ENCODE measurements around the gene COPS2. TPM values are rescaled to one million over a fixed set of nuclear protein-coding genes. Genes with fewer than 3 reads are reported as not detected.

Gene COPS2
- total RNA-seq, 1 experiment from 2014 or later = 83.8 TPM

DNA sequence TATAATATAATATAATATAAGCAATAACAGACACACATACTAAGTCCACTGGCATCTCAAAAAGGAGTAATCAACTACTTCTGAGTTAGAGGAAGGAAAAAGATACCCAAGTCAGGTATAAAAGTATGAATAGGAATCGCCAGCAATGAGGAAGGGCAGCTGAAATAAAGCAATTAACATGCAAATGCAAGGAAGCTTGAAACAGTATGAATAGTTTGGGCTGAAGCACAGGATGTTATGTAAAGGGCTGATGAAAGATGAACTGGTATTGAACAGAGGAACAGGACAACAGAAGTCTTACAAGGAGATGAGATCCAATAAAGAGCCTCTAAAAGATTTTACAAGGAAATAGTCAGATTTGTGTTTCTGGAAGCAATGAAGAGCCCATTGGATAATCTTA lies 7.1 kb downstream of the COPS2 start:
- TF ChIP-seq, protein P1, sequence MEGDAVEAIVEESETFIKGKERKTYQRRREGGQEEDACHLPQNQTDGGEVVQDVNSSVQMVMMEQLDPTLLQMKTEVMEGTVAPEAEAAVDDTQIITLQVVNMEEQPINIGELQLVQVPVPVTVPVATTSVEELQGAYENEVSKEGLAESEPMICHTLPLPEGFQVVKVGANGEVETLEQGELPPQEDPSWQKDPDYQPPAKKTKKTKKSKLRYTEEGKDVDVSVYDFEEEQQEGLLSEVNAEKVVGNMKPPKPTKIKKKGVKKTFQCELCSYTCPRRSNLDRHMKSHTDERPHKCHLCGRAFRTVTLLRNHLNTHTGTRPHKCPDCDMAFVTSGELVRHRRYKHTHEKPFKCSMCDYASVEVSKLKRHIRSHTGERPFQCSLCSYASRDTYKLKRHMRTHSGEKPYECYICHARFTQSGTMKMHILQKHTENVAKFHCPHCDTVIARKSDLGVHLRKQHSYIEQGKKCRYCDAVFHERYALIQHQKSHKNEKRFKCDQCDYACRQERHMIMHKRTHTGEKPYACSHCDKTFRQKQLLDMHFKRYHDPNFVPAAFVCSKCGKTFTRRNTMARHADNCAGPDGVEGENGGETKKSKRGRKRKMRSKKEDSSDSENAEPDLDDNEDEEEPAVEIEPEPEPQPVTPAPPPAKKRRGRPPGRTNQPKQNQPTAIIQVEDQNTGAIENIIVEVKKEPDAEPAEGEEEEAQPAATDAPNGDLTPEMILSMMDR (IDR thresholded peaks at IDR 0.05; ENCODE audit: insufficient read depth in 1 of 2, low read depth in 1 of 2, low read length in 1 of 2, severe bottlenecking in 1 of 2, unreplicated experiment in 1 of 2) = no peak
- ChIA-PET CTCF (no interaction called here), POLR2A (no interaction called here)
- Histone ChIP-seq H3K4me3 (ENCODE audit: low read depth, low read length) (no peak overlapping the region), H3K36me3 (ENCODE audit: control insufficient read depth, insufficient read depth, low read length) (no peaks in the 10 kb centered on the region), H3K4me1 (no peaks in the 10 kb centered on the region), H3K9me3 (no peaks in the 10 kb centered on the region), H3K27me3 (replicated peaks; ENCODE audit: control insufficient read depth, insufficient read depth, low read length) (no peaks in the 10 kb centered on the region)
- no peaks in the 10 kb centered on the region for H3K27me3 Mint-ChIP-seq (ENCODE audit: insufficient read depth, unreplicated experiment)
- intact Hi-C loops (cut with micrococcal nuclease; ENCODE audit: unreplicated experiment) = loop anchor here (10.0 kb wide), 1 partner anchor 997 kb away; no protein-coding TSS in a partner anchor
- BruUV-seq (replicated peaks) = no TSS peak
- H3K4me1 Mint-ChIP-seq (ENCODE audit: low read depth, unreplicated experiment) = peaks cover 8% of the 10 kb centered on the region
- no peaks in the 10 kb centered on the region for H3K9me3 Mint-ChIP-seq (ENCODE audit: unreplicated experiment)
- no peak for DNase-seq
- H3K4me3 Mint-ChIP-seq (ENCODE audit: unreplicated experiment) = no peak overlapping the region
- H3K27ac Mint-ChIP-seq (ENCODE audit: unreplicated experiment) = no peak overlapping the region
- peaks cover 14% of the 10 kb centered on the region for H3K36me3 Mint-ChIP-seq (ENCODE audit: insufficient read depth, unreplicated experiment)

DNA sequence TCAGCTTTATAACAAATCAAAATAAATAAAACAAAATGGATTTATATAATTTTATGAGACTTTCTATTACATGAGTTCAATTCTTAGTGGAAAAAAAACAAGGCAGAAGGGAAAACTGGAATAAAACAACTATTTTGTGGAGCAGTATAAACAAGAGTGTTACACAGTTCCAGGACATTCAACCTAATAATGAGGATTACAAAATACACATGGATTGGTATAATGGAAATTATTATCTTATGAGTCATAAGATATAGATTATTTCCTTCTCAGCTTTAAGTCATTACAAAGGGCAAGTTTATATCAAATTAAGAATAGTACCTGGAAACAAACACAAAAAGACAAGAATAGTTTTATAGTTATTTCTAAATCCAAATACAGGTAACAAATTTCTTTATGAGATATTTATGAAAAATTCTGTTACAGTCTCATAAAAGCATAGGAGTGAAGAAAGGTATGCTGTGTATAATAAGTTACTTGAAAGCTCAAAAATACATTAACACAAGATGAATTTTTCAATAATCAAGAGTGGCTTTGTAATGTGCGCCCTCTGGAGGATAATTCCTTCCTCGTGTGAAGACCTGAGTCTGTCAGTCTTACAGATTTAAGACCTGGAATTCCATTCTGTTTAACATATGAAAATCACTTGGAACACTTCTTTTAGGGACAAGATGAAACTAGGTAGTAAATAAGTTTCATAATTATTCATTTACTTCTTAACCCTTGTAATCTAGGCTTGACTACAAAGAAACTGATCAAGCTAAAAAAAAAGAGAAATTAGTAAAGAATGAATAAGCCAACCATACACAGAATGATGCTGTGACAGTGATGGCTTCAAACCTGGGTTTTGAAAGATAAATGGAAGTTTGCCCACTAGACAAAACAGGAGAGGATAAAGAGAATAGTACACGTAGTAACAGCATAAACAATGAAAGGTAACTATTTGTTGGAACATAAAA lies 9.5 kb downstream of the COPS2 start:
- Histone ChIP-seq H3K4me3 (ENCODE audit: low read depth, low read length) (no peak overlapping the region), H3K4me1 (no peaks in the 10 kb centered on the region), H3K27me3 (replicated peaks; ENCODE audit: control insufficient read depth, insufficient read depth, low read length) (no peaks in the 10 kb centered on the region), H3K36me3 (ENCODE audit: control insufficient read depth, insufficient read depth, low read length) (no peaks in the 10 kb centered on the region), H3K9me3 (no peaks in the 10 kb centered on the region)
- H3K4me1 Mint-ChIP-seq (ENCODE audit: low read depth, unreplicated experiment) = peaks cover 8% of the 10 kb centered on the region
- no TSS peak for BruUV-seq (replicated peaks)
- ChIA-PET POLR2A (no interaction called here), CTCF (interaction anchor here (0.6 to 1.8 kb wide), 6 partner anchors 10 to 170 kb away, joined by 3 to 7 read pairs (median 4); partner anchors contain the start of genes COPS2 and SECISBP2L)
- intact Hi-C loops (cut with micrococcal nuclease; ENCODE audit: unreplicated experiment) = loop anchor here (1.0 to 10.0 kb wide), 3 partner anchors 100 to 999 kb away; partner anchors contain the start of gene SECISBP2L
- peaks cover 33% of the 10 kb centered on the region for H3K36me3 Mint-ChIP-seq (ENCODE audit: insufficient read depth, unreplicated experiment)
- no peak overlapping the region for H3K4me3 Mint-ChIP-seq (ENCODE audit: unreplicated experiment)
- TF ChIP-seq, protein P1 (IDR thresholded peaks at IDR 0.05; ENCODE audit: insufficient read depth in 1 of 2, low read depth in 1 of 2, low read length in 1 of 2, severe bottlenecking in 1 of 2, unreplicated experiment in 1 of 2) = peak; percentile 68 to 71
- H3K27me3 Mint-ChIP-seq (ENCODE audit: insufficient read depth, unreplicated experiment) = no peaks in the 10 kb centered on the region
- no peak overlapping the region for H3K27ac Mint-ChIP-seq (ENCODE audit: unreplicated experiment)
- DNase-seq = peak; percentile 37 to 54
- H3K9me3 Mint-ChIP-seq (ENCODE audit: unreplicated experiment) = no peaks in the 10 kb centered on the region

DNA sequence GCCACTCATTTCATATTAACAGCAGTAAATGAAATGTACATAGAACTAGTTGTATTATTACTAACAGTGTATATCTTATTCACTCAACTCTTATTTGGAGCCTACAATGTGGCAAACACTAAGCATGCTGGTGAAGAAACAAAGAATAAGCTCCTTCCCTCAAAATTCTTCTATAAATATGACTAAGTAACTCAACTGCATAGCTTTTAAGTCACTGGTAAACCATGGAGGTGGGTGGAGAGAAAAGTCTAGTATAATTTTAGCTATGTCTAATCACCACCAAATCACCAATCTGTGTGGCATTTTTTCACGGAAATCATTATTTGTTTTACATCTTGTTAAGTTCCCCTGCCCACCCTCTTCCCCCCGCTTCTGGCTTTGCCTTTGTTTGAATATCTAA lies 17.5 kb downstream of the COPS2 start:
- Histone ChIP-seq H3K9me3 (no peaks in the 10 kb centered on the region), H3K27me3 (replicated peaks; ENCODE audit: control insufficient read depth, insufficient read depth, low read length) (no peaks in the 10 kb centered on the region), H3K36me3 (ENCODE audit: control insufficient read depth, insufficient read depth, low read length) (no peaks in the 10 kb centered on the region; the same call in 1 of the 2 replicates), H3K4me3 (ENCODE audit: low read depth, low read length) (no peak overlapping the region), H3K4me1 (no peaks in the 10 kb centered on the region; the same call in 1 of the 2 replicates)
- POLR2A ChIA-PET = no interaction called here
- H3K27me3 Mint-ChIP-seq (ENCODE audit: insufficient read depth, unreplicated experiment) = no peaks in the 10 kb centered on the region
- no peak overlapping the region for H3K27ac Mint-ChIP-seq (ENCODE audit: unreplicated experiment)
- no peak for DNase-seq
- CTCF ChIA-PET = no interaction called here
- peaks cover 73% of the 10 kb centered on the region for H3K36me3 Mint-ChIP-seq (ENCODE audit: insufficient read depth, unreplicated experiment)
- H3K4me3 Mint-ChIP-seq (ENCODE audit: unreplicated experiment) = no peak overlapping the region
- TF ChIP-seq, protein P1 (IDR thresholded peaks at IDR 0.05; ENCODE audit: insufficient read depth in 1 of 2, low read depth in 1 of 2, low read length in 1 of 2, severe bottlenecking in 1 of 2, unreplicated experiment in 1 of 2) = no peak
- H3K4me1 Mint-ChIP-seq (ENCODE audit: low read depth, unreplicated experiment) = no peaks in the 10 kb centered on the region
- no peaks in the 10 kb centered on the region for H3K9me3 Mint-ChIP-seq (ENCODE audit: unreplicated experiment)
- no TSS peak for BruUV-seq (replicated peaks)
- intact Hi-C loops (cut with micrococcal nuclease; ENCODE audit: unreplicated experiment) = no loop called here

All from Caco-2 (cell line).